GM23338 (cell line): ENCODE data around the gene ADAT3. TPM values are rescaled to one million over a fixed set of nuclear protein-coding genes. Genes with fewer than 3 reads are reported as not detected.

ENCODE experiments used
- ATAC-seq: fragments of 200-7000 bp; cut with Tn5 transposase; 3 replicates; pipeline ENCODE4 v1.9.1; 2020
- DNase-seq: peaks from one replicate; pipeline ENCODE4 v3.0.0-alpha.2; 2015; ENCODE audit warnings: low spot score
- H2AFZ ChIP-seq: fragments of 200-600 bp; sonication (generic); 2 replicates; pipeline ENCODE4 v1.8.0; 2016; ENCODE audit warnings: antibody characterized with exemption, mild to moderate bottlenecking, moderate library complexity
- H3F3A ChIP-seq: fragments of 200-600 bp; sonication (generic); replicated peaks from 2 replicates; pipeline ENCODE4 v1.8.0; 2017; ENCODE audit warnings: antibody characterized with exemption, mixed run types, low read depth
- H3K27ac ChIP-seq: fragments of 200-600 bp; sonication (generic); 2 replicates; pipeline ENCODE4 v1.6.1; 2016; ENCODE audit warnings: low read depth
- H3K27me3 ChIP-seq: fragments of 200-600 bp; sonication (generic); 2 replicates; pipeline ENCODE4 v1.8.0; 2016; ENCODE audit warnings: mild to moderate bottlenecking, mixed run types, moderate library complexity; ENCODE audit not compliant: insufficient read depth
- H3K36me3 ChIP-seq: fragments of 200-600 bp; sonication (generic); 2 replicates; pipeline ENCODE4 v1.8.0; 2016; ENCODE audit warnings: mild to moderate bottlenecking; ENCODE audit not compliant: insufficient read depth
- H3K4me1 ChIP-seq: fragments of 200-600 bp; sonication (generic); 2 replicates; pipeline ENCODE4 v1.8.0; 2016; ENCODE audit warnings: mild to moderate bottlenecking, moderate library complexity; ENCODE audit not compliant: insufficient read depth
- H3K4me2 ChIP-seq: fragments of 200-600 bp; sonication (generic); 2 replicates; pipeline ENCODE4 v1.7.1; 2017; ENCODE audit warnings: mixed run types
- H3K4me3 ChIP-seq: fragments of 200-600 bp; sonication (generic); 2 replicates; pipeline ENCODE4 v1.6.1; 2016; ENCODE audit warnings: mixed run types
- H3K79me2 ChIP-seq: fragments of 200-600 bp; sonication (generic); replicated peaks from 2 replicates; pipeline ENCODE4 v1.8.0; 2017; ENCODE audit warnings: mild to moderate bottlenecking; ENCODE audit not compliant: insufficient read depth
- H3K9me2 ChIP-seq: fragments of 200-600 bp; sonication (generic); 2 replicates; pipeline ENCODE4 v1.8.0; 2017; ENCODE audit not compliant: insufficient read depth
- H4K20me1 ChIP-seq: fragments of 200-600 bp; sonication (generic); replicated peaks from 2 replicates; pipeline ENCODE4 v1.8.0; 2017; ENCODE audit warnings: mild to moderate bottlenecking; ENCODE audit not compliant: insufficient read depth
- H3K27ac Mint-ChIP-seq: 2 replicates; pipeline ENCODE4 v1.8.0; 2020; ENCODE audit warnings: inconsistent platforms, mild to moderate bottlenecking, moderate library complexity, mixed read lengths
- H3K27me3 Mint-ChIP-seq: 3 replicates; pipeline ENCODE4 v1.8.0; 2022; ENCODE audit warnings: low read depth, mild to moderate bottlenecking, moderate library complexity, mixed read lengths, inconsistent platforms; ENCODE audit not compliant: insufficient read depth, poor library complexity
- H3K36me3 Mint-ChIP-seq: 3 replicates; pipeline ENCODE4 v1.8.0; 2021; ENCODE audit warnings: low read depth, mild to moderate bottlenecking, inconsistent platforms, moderate library complexity, mixed read lengths
- H3K4me1 Mint-ChIP-seq: 3 replicates; pipeline ENCODE4 v1.8.0; 2020; ENCODE audit warnings: mild to moderate bottlenecking, inconsistent platforms, mixed read lengths
- H3K4me3 Mint-ChIP-seq: 3 replicates; pipeline ENCODE4 v1.8.0; 2021; ENCODE audit warnings: moderate library complexity, mild to moderate bottlenecking, inconsistent platforms, mixed read lengths
- H3K9me3 Mint-ChIP-seq: 3 replicates; pipeline ENCODE4 v1.8.0; 2020; ENCODE audit warnings: moderate library complexity, mild to moderate bottlenecking, inconsistent platforms, mixed read lengths
- CREB1 ChIP-seq: fragments of 250-450 bp; sonication (Bioruptor Pico); IDR thresholded peaks from 2 replicates; pipeline ENCODE4 v1.5.0; 2020; ENCODE audit warnings: low read depth, mild to moderate bottlenecking, moderate library complexity
- EZH2 ChIP-seq: fragments of 200-600 bp; sonication (generic); IDR thresholded peaks from one replicate; pipeline ENCODE4 v1.8.0; 2017; ENCODE audit warnings: antibody characterized with exemption, mild to moderate bottlenecking, low read depth; ENCODE audit not compliant: unreplicated experiment
- NANOG ChIP-seq: IDR thresholded peaks from 2 replicates; pipeline ENCODE4 v1.6.1; 2016; ENCODE audit warnings: antibody characterized with exemption, borderline replicate concordance
- POLR2AphosphoS5 ChIP-seq: IDR thresholded peaks from 2 replicates; pipeline ENCODE4 v1.6.1; 2016; ENCODE audit warnings: antibody characterized with exemption, low read depth
- STAT1 ChIP-seq: IDR thresholded peaks from one replicate; pipeline ENCODE4 v1.6.1; 2016; ENCODE audit warnings: antibody characterized with exemption; ENCODE audit not compliant: unreplicated experiment
- ZNF114 ChIP-seq: fragments of 250-450 bp; sonication (Bioruptor Pico); IDR thresholded peaks from 2 replicates; pipeline ENCODE4 v1.5.0; 2020; ENCODE audit warnings: mild to moderate bottlenecking, moderate library complexity
- ZNF331 ChIP-seq: fragments of 250-450 bp; sonication (Bioruptor Pico); IDR thresholded peaks from 2 replicates; pipeline ENCODE4 v1.5.0; 2020; ENCODE audit warnings: low read depth, mild to moderate bottlenecking, moderate library complexity
- polyA plus RNA-seq: library from polyadenylated mRNA; unstranded; fragments of >200 nt; fragmentation: Nextera tagmentation; extraction: Ambion mirVana; gene quantifications from 2 replicates; pipeline ENCODE4 v1.2.1, GENCODE V29; 2016
- total RNA-seq: library from RNA; depleted of rRNA; stranded (reverse); fragments of >200 nt; shearing (Covaris generic); gene quantifications from 2 replicates; pipeline ENCODE4 v1.2.3, GENCODE V29; 2014
- TF ChIP-seq, protein P1 (sequence below), 2 experiments: fragments of 200-600 bp in 1 of 2; sonication (generic) in 1 of 2; conservative IDR thresholded peaks; 2 replicates each; pipeline versions ENCODE4 v1.5.1 to v1.6.1; 2016 to 2017; ENCODE audit warnings: antibody characterized with exemption in 2 of 2, low read depth in 2 of 2, mild to moderate bottlenecking in 2 of 2, moderate library complexity in 1 of 2
- TF ChIP-seq, protein P2 (sequence below): fragments of 250-450 bp; sonication (Bioruptor Pico); IDR thresholded peaks from 2 replicates; pipeline ENCODE4 v1.5.0; 2020; ENCODE audit warnings: mild to moderate bottlenecking, moderate library complexity

Gene ADAT3
- total and polyA plus RNA-seq, 2 experiments from 2014 or later: 7.9 to 12.4 TPM

DNA sequence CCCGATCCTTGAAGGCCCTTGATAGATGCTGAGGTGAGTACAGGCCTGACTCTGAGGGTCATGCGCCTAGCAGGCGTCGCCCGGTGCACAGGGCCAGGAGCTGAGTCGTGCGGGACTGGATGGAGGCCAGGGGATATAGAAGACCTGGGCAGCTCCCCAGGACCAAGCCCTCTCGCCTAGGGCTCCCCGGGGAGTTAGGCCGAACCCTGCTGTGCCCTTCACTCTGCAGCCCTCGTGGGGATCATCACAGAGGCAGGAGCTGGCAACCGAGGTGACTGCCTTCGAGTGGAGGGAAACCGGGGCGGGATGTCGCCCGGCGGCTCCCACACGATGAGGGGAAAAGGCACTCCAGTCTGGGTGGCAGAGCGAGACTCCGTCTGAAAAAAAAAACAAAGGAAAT, 47.4 kb downstream of the ADAT3 start (continued):
- TF ChIP-seq, protein P1, sequence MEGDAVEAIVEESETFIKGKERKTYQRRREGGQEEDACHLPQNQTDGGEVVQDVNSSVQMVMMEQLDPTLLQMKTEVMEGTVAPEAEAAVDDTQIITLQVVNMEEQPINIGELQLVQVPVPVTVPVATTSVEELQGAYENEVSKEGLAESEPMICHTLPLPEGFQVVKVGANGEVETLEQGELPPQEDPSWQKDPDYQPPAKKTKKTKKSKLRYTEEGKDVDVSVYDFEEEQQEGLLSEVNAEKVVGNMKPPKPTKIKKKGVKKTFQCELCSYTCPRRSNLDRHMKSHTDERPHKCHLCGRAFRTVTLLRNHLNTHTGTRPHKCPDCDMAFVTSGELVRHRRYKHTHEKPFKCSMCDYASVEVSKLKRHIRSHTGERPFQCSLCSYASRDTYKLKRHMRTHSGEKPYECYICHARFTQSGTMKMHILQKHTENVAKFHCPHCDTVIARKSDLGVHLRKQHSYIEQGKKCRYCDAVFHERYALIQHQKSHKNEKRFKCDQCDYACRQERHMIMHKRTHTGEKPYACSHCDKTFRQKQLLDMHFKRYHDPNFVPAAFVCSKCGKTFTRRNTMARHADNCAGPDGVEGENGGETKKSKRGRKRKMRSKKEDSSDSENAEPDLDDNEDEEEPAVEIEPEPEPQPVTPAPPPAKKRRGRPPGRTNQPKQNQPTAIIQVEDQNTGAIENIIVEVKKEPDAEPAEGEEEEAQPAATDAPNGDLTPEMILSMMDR (conservative IDR thresholded peaks at IDR 0.05; ENCODE audit: low read depth in 2 of 2): no peak
- TF ChIP-seq EZH2: no peak
- no peak for TF ChIP-seq ZNF114 (CRISPR knock-in tag)

DNA sequence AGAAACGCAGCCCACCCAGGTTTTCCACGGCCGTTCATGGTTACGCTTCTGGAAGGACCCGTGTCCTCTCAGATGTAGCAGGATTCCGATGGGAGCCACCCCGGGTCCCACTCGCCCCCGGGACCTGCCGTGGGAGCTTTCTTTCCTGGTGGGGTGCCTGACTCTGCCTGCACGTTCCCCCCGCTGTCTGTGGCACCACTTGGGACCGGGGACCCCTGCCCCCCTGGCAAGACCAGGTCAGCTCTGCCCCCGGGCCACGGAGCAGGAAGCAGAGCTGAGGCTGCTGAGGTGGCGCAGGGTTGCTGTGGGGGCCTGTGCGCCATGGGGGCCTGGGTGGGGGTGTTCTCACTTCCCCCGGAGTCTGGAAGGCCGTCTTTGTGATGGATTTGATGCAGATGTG, 47.8 kb downstream of the ADAT3 start:
- Histone ChIP-seq H3K27ac (no peak overlapping the region), H4K20me1 (peaks cover 45% of the 10 kb centered on the region), H3K4me3 (no peak overlapping the region), H3F3A (no peaks in the 10 kb centered on the region; the same call in 1 of the 2 replicates), H2AFZ (no peak overlapping the region), H3K4me1 (no peaks in the 10 kb centered on the region; the same call in 1 of the 2 replicates), H3K79me2 (peaks cover 100% of the 10 kb centered on the region), H3K9me2 (no peaks in the 10 kb centered on the region), H3K4me2 (no peak overlapping the region), H3K27me3 (no peaks in the 10 kb centered on the region), H3K36me3 (peaks cover 4% of the 10 kb centered on the region; the same call in 1 of the 2 replicates)
- Mint-ChIP-seq H3K4me3 (no peak overlapping the region), H3K27me3 (peaks cover 7% of the 10 kb centered on the region), H3K9me3 (no peaks in the 10 kb centered on the region), H3K36me3 (peaks cover 13% of the 10 kb centered on the region; the same call in 1 of the 3 replicates), H3K27ac (no peak overlapping the region), H3K4me1 (peaks cover 11% of the 10 kb centered on the region)
- ATAC-seq: no peak
- TF ChIP-seq CREB1 (CRISPR knock-in tag) (no peak), STAT1 (no peak), EZH2 (no peak), ZNF331 (CRISPR knock-in tag) (no peak), POLR2AphosphoS5 (no peak), ZNF114 (CRISPR knock-in tag) (no peak), NANOG (no peak)
- TF ChIP-seq, protein P2, sequence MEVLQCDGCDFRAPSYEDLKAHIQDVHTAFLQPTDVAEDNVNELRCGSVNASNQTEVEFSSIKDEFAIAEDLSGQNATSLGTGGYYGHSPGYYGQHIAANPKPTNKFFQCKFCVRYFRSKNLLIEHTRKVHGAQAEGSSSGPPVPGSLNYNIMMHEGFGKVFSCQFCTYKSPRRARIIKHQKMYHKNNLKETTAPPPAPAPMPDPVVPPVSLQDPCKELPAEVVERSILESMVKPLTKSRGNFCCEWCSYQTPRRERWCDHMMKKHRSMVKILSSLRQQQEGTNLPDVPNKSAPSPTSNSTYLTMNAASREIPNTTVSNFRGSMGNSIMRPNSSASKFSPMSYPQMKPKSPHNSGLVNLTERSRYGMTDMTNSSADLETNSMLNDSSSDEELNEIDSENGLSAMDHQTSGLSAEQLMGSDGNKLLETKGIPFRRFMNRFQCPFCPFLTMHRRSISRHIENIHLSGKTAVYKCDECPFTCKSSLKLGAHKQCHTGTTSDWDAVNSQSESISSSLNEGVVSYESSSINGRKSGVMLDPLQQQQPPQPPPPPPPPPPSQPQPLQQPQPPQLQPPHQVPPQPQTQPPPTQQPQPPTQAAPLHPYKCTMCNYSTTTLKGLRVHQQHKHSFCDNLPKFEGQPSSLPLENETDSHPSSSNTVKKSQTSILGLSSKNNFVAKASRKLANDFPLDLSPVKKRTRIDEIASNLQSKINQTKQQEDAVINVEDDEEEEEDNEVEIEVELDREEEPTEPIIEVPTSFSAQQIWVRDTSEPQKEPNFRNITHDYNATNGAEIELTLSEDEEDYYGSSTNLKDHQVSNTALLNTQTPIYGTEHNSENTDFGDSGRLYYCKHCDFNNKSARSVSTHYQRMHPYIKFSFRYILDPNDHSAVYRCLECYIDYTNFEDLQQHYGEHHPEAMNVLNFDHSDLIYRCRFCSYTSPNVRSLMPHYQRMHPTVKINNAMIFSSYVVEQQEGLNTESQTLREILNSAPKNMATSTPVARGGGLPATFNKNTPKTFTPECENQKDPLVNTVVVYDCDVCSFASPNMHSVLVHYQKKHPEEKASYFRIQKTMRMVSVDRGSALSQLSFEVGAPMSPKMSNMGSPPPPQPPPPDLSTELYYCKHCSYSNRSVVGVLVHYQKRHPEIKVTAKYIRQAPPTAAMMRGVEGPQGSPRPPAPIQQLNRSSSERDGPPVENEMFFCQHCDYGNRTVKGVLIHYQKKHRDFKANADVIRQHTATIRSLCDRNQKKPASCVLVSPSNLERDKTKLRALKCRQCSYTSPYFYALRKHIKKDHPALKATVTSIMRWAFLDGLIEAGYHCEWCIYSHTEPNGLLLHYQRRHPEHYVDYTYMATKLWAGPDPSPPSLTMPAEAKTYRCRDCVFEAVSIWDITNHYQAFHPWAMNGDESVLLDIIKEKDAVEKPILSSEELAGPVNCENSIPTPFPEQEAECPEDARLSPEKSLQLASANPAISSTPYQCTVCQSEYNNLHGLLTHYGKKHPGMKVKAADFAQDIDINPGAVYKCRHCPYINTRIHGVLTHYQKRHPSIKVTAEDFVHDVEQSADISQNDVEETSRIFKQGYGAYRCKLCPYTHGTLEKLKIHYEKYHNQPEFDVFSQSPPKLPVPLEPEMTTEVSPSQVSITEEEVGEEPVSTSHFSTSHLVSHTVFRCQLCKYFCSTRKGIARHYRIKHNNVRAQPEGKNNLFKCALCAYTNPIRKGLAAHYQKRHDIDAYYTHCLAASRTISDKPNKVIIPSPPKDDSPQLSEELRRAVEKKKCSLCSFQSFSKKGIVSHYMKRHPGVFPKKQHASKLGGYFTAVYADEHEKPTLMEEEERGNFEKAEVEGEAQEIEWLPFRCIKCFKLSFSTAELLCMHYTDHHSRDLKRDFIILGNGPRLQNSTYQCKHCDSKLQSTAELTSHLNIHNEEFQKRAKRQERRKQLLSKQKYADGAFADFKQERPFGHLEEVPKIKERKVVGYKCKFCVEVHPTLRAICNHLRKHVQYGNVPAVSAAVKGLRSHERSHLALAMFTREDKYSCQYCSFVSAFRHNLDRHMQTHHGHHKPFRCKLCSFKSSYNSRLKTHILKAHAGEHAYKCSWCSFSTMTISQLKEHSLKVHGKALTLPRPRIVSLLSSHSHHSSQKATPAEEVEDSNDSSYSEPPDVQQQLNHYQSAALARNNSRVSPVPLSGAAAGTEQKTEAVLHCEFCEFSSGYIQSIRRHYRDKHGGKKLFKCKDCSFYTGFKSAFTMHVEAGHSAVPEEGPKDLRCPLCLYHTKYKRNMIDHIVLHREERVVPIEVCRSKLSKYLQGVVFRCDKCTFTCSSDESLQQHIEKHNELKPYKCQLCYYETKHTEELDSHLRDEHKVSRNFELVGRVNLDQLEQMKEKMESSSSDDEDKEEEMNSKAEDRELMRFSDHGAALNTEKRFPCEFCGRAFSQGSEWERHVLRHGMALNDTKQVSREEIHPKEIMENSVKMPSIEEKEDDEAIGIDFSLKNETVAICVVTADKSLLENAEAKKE: no peak
- no peak for DNase-seq
